KMS-11 (cell line): ENCODE measurements around the gene ZNRF1.

Experiments
- H2AFZ ChIP-seq: fragments of 200-600 bp; sonication (generic); 2 replicates; pipeline ENCODE4 v1.6.1; 2016; ENCODE audit warnings: antibody characterized with exemption, mixed run types, low read depth
- H3K27ac ChIP-seq: fragments of 200-600 bp; sonication (generic); 2 replicates; pipeline ENCODE4 v1.6.1; 2016; ENCODE audit warnings: mild to moderate bottlenecking, mixed run types
- H3K27me3 ChIP-seq: fragments of 200-600 bp; sonication (generic); 2 replicates; pipeline ENCODE4 v1.6.1; 2017; ENCODE audit warnings: mild to moderate bottlenecking, low read depth, mixed run types, moderate library complexity; ENCODE audit not compliant: insufficient read depth
- H3K36me3 ChIP-seq: fragments of 200-600 bp; sonication (generic); 2 replicates; pipeline ENCODE4 v1.6.1; 2017; ENCODE audit warnings: mild to moderate bottlenecking, mixed run types; ENCODE audit not compliant: insufficient read depth
- H3K4me1 ChIP-seq: fragments of 200-600 bp; sonication (generic); 2 replicates; pipeline ENCODE4 v1.6.1; 2016; ENCODE audit warnings: mild to moderate bottlenecking, low read depth, mixed run types; ENCODE audit not compliant: poor library complexity, severe bottlenecking
- H3K4me2 ChIP-seq: fragments of 200-600 bp; sonication (generic); 2 replicates; pipeline ENCODE4 v1.7.0; 2016; ENCODE audit warnings: mild to moderate bottlenecking, mixed run types
- H3K4me3 ChIP-seq: fragments of 200-600 bp; sonication (generic); IDR thresholded peaks from 2 replicates; pipeline ENCODE4 v1.6.1; 2017; ENCODE audit warnings: low read depth, low read length, mixed read lengths; ENCODE audit not compliant: insufficient read depth
- H3K79me2 ChIP-seq: fragments of 200-600 bp; sonication (generic); 2 replicates; pipeline ENCODE4 v1.6.1; 2016; ENCODE audit warnings: low read depth, mixed run types; ENCODE audit not compliant: insufficient read depth
- H3K9ac ChIP-seq: fragments of 200-600 bp; sonication (generic); 2 replicates; pipeline ENCODE4 v1.6.1; 2016; ENCODE audit warnings: mild to moderate bottlenecking, mixed run types
- H4K20me1 ChIP-seq: fragments of 200-600 bp; sonication (generic); 2 replicates; pipeline ENCODE4 v1.6.1; 2016; ENCODE audit warnings: mild to moderate bottlenecking, mixed run types; ENCODE audit not compliant: insufficient read depth
- CTCF ChIP-seq: fragments of 200-600 bp; sonication (generic); conservative IDR thresholded peaks from 2 replicates; pipeline ENCODE4 v1.6.1; 2017; ENCODE audit warnings: low read depth, mild to moderate bottlenecking, antibody characterized with exemption, low read length, moderate library complexity, mixed read lengths

Gene ZNRF1

GRCh38 chr16:75022567-75022966 lies 23.7 kb downstream of the ZNRF1 start:
- Histone ChIP-seq H4K20me1 (no peaks in the 10 kb centered on the region), H3K4me2 (no peak overlapping the region)

GRCh38 chr16:75023009-75023408 lies 24.2 kb downstream of the ZNRF1 start:
- H3K4me1 ChIP-seq: peaks cover 14% of the 10 kb centered on the region
- no peaks in the 10 kb centered on the region for H3K27me3 ChIP-seq
- no peaks in the 10 kb centered on the region for H4K20me1 ChIP-seq
- no peak overlapping the region for H3K27ac ChIP-seq
- H3K79me2 ChIP-seq: no peaks in the 10 kb centered on the region
- no peak overlapping the region for H3K4me3 ChIP-seq
- H2AFZ ChIP-seq: no peak overlapping the region
- TF ChIP-seq CTCF: no peak
- H3K36me3 ChIP-seq: no peaks in the 10 kb centered on the region
- H3K9ac ChIP-seq: no peak overlapping the region
- no peak overlapping the region for H3K4me2 ChIP-seq

More at GRCh38 chr16:75022567-75022966, 23.7 kb downstream of the ZNRF1 start:
- Histone ChIP-seq H2AFZ (no peak overlapping the region), H3K4me3 (no peak overlapping the region), H3K27me3 (no peaks in the 10 kb centered on the region), H3K36me3 (no peaks in the 10 kb centered on the region), H3K4me1 (peaks cover 14% of the 10 kb centered on the region), H3K79me2 (no peaks in the 10 kb centered on the region), H3K9ac (no peak overlapping the region), H3K27ac (no peak overlapping the region)
- TF ChIP-seq CTCF: no peak

GRCh38 chr16:75024182-75024581 lies 25.4 kb downstream of the ZNRF1 start:
- H3K27ac ChIP-seq: no peak overlapping the region
- H3K9ac ChIP-seq: no peak overlapping the region
- H3K27me3 ChIP-seq: no peaks in the 10 kb centered on the region
- no peak for TF ChIP-seq CTCF
- no peaks in the 10 kb centered on the region for H3K36me3 ChIP-seq
- peaks cover 14% of the 10 kb centered on the region for H3K4me1 ChIP-seq
- H3K79me2 ChIP-seq: no peaks in the 10 kb centered on the region
- H2AFZ ChIP-seq: no peak overlapping the region
- peak overlapping the region; percentile 29; the same call in 1 of the 2 replicates for H3K4me2 ChIP-seq
- no peak overlapping the region for H3K4me3 ChIP-seq
- no peaks in the 10 kb centered on the region for H4K20me1 ChIP-seq

- H2AFZ ChIP-seq: no peak overlapping the region
- peak overlapping the region; percentile 29; the same call in 1 of the 2 replicates for H3K4me2 ChIP-seq
- H3K9ac ChIP-seq: no peak overlapping the region
- H3K4me3 ChIP-seq: no peak overlapping the region
- no peaks in the 10 kb centered on the region for H3K27me3 ChIP-seq
- H3K36me3 ChIP-seq: no peaks in the 10 kb centered on the region
- H3K79me2 ChIP-seq: no peaks in the 10 kb centered on the region
- H3K27ac ChIP-seq: no peak overlapping the region
- H4K20me1 ChIP-seq: no peaks in the 10 kb centered on the region
- H3K4me1 ChIP-seq: peaks cover 14% of the 10 kb centered on the region
- TF ChIP-seq CTCF: no peak
Measured at GRCh38 chr16:75024594-75024993, 25.8 kb downstream of the ZNRF1 start.
